H1 (cell line): ENCODE data around the gene NIM1K. TPM values are rescaled to one million over a fixed set of nuclear protein-coding genes. Genes with fewer than 3 reads are reported as not detected.

ENCODE experiments used
- CBX8 ChIP-seq: fragments of 300-800, 300-1000 bp; sonication (generic); IDR thresholded peaks from 2 replicates; pipeline ENCODE4 v1.7.1; 2016; ENCODE audit warnings: low read depth, low read length, borderline replicate concordance
- EP300 ChIP-seq, 2 experiments: IDR thresholded peaks; 1 replicate in 1 of 2; 2 replicates in 1 of 2; pipeline ENCODE4 v1.6.1; 2011 to 2012; ENCODE audit warnings: low read depth in 2 of 2, low read length in 2 of 2, mild to moderate bottlenecking in 2 of 2, borderline replicate concordance in 1 of 2, inconsistent platforms in 1 of 2, moderate library complexity in 1 of 2
- KDM4A ChIP-seq: IDR thresholded peaks from one replicate; pipeline ENCODE4 v1.7.1; 2012; ENCODE audit warnings: low read depth, mild to moderate bottlenecking, moderate library complexity, low read length, inconsistent platforms; ENCODE audit not compliant: severe bottlenecking
- MAFK ChIP-seq: IDR thresholded peaks from 2 replicates; pipeline ENCODE4 v1.6.1; 2012; ENCODE audit warnings: low read depth, mild to moderate bottlenecking, improper control_type of control experiment, low read length
- RFX5 ChIP-seq: IDR thresholded peaks from 2 replicates; pipeline ENCODE4 v1.6.1; 2011; ENCODE audit warnings: low read depth, low read length, improper control_type of control experiment, borderline replicate concordance
- polyA plus RNA-seq, 7 experiments: library from polyadenylated mRNA; depleted of rRNA in 3 of 7; stranded (reverse) in 5 of 7; unstranded in 2 of 7; fragments of >200 nt in 5 of 7; fragments of 200-250 nt in 2 of 7; gene quantifications; 1 replicate in 5 of 7; 2 replicates in 1 of 7; 4 replicates in 1 of 7; pipeline versions ENCODE4 v1.2.1 to v1.2.3, GENCODE V29; 2011 to 2013; ENCODE audit warnings: missing spikeins in 2 of 7, mixed read lengths in 2 of 7
- total RNA-seq: library from RNA; stranded (reverse); fragmentation: NEBNext Ultra II Directional; extraction: Animal tissue kit (Norgen Biotek cat#: 25700); gene quantifications from 2 replicates; pipeline ENCODE4 v1.2.1, GENCODE V29; 2021

Gene NIM1K
- total and polyA plus RNA-seq, 2 of the 8 experiments (the other 6 are each of a cell fraction or from before 2014, with no cell fraction given) = not detected

- no peak for TF ChIP-seq KDM4A
- TF ChIP-seq CBX8 = no peak
- TF ChIP-seq RFX5 = no peak
- no peak for TF ChIP-seq EP300 (IDR thresholded peaks at IDR 0.05; ENCODE audit: borderline replicate concordance in 1 of 2, low read depth in 2 of 2, low read length in 2 of 2)
- TF ChIP-seq MAFK = no peak
These were observed 53.0 kb downstream of the NIM1K start (continued) for GRCh38 chr5:43244823-43245565.
